Activated CD8-positive, alpha-beta memory T cell treated with anti-CD3 and anti-CD28 coated beads for 48 hours (primary cell): ENCODE results near the gene RAB3C.
"Not testable (repeated sequence)": the region's sequence is repeated elsewhere in the genome, so short reads cannot be mapped to it uniquely, and the experiment has no call there.

ENCODE experiments used
- DNase-seq, 3 experiments: peaks; one replicate each; pipeline ENCODE4 v3.0.0-alpha.2; 2020; ENCODE audit warnings: low read depth in 2 of 3, low spot score in 2 of 3

The RAB3C gene

GRCh38 chr5:58602889-58603288 lies 20.0 kb downstream of the RAB3C start:
- not testable (repeated sequence) for DNase-seq

- no peak for DNase-seq
Measured at GRCh38 chr5:58606064-58606463, 23.2 kb downstream of the RAB3C start.

DNA sequence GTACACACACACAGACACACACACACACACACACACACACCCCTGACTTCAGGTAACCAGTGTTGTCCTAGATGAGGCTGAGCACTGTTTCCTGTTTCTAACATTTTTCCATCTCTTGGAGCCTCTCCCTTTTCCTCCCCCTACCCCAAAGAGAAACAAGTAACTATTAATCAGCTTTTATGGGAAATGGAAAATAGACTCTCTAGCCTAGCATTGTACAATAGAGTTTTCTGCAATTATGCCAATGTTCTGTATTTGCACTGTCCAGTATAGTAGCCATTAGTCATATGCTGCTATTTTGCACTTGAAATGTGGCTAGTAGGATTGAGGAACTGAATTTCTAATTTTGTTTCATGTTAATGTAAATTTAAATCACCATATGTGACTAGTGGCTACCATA lies 33.1 kb downstream of the RAB3C start:
- DNase-seq = no peak

DNA sequence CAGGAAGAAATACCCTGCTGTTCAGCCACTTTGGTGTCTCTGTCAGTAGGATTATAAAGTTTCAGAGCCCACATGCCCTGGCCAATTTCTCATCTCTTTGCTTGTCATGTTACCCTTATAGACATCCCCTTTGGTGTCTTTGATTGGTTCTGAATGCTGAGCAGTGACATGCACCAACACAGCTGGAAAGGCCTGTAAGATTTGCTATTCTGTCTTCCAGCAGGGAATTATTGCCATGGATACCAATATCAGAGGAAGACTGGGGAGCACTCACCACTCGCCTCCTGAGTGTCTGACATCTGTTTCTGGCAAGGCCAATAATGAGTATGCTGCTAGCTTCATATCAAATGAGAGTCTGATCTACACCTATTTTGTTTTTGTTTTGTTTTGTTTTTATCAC lies 34.4 kb downstream of the RAB3C start:
- DNase-seq = no peak

GRCh38 chr5:58620336-58620735 lies 37.5 kb downstream of the RAB3C start:
- DNase-seq = no peak

- no peak for DNase-seq
Measured at GRCh38 chr5:58622936-58623871, 40.3 kb downstream of the RAB3C start.

DNA sequence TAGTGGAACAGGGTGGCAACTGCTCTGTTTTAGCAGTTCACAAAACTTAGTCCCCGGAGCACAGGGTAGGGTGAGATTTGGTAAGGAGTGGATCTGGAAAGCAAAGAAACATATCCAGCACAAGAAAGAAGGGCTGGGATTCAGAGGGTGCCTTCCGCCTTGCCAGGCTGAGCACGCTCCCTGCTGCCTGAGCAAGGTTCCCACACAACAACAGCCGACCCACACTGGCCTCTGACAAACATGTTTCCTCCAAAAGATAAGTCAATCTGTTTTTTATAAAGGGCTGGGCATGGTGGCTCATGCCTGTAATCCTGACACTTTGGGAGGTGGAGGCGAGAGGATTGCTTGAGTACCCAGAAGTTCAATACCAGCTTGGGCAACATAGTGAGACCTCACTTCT lies 45.8 kb downstream of the RAB3C start:
- DNase-seq = no peak

DNA sequence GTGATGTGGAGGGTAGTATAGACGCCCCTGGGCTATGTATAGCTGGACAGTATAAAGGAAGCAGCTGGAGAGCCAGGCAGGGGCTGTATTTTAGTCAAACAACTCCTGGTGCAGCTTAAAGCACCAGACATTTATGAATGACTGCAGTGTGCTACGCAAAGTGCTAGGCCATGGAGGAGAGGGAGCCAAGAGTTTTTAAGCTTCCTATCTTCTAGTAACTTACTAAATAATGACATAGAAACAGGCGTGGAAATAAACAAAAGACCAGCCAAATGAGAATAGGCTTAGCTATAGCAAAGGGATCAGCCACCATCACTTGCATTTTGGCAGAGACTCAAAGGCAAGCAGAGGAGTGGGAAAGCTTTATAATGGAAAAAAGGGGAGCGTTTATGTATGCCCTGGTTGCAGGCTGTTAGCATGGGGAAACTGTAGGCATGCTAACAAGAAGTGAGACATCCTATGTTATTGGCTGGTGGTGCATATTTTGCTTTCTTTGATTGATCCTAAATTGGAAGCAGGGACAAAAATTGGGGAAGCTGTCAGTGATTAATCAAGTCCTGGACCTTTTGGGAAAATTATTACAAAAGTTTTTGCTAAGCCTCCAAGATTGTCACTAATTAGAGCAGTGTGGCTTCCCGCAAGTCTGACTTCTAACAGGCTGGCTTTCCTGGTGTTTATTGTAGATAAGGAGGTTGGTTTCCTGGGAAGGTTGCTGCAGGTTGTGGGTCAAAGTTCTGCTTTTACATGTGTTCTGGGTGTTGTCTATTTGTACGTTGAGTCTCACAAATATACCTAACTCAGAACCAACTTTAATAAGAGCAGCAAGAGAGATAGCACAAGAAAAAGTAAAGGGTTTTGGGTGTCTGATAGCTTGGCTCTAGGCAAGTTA lies 46.6 kb downstream of the RAB3C start:
- DNase-seq = no peak

- no peak for DNase-seq
Measured at GRCh38 chr5:58631895-58632294, 49.0 kb downstream of the RAB3C start.

GRCh38 chr5:58635416-58635815 lies 52.5 kb downstream of the RAB3C start:
- DNase-seq = no peak

DNA sequence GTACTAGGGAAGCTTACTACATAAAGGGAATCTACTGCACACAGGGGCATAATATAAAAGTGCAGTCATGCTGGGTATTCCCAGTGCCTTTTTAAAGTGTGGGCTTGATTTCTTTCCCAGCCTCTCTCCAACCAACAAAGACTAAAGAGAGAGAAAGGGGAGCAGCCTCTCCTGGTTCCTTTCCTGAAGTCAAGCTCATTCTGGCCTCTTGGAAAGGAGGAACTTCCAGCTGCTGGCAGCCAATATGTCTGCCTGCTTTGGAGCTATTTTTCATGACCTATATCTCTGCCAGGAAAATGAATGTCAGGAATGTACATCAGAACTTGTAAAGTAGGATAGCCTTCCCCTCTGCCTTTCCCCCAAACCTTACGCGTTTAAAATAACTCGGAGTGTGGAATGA lies 57.1 kb downstream of the RAB3C start:
- no peak for DNase-seq

- DNase-seq = no peak
Measured at GRCh38 chr5:58641533-58641932, 58.7 kb downstream of the RAB3C start.

DNA sequence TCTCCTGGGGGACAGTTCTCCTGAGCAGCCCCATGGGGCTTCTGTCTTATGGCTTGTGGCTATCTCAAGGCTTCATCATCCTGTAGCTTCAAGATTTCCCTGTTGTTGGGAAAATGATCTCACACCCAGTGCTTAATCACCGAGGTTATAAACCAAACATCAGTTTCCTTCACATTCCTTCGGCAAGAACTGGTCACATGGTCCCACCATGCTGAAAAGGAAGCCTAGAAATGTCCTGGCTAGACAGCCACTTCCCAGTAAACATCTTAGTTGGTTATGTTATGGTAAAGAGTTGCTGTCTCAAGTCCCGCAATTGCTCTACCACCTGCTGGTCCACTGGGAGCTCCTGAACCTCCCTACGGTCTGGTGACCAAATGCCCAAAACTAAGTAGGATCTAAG lies 66.0 kb downstream of the RAB3C start:
- no peak for DNase-seq

- no peak for DNase-seq
Measured at GRCh38 chr5:58649716-58650115, 66.8 kb downstream of the RAB3C start.

- DNase-seq = no peak
Measured at GRCh38 chr5:58653521-58653920, 70.6 kb downstream of the RAB3C start.

- no peak for DNase-seq
Measured at GRCh38 chr5:58666141-58666540, 83.3 kb downstream of the RAB3C start.

- DNase-seq = no peak
Measured at GRCh38 chr5:58666598-58667581, 84.0 kb downstream of the RAB3C start.

GRCh38 chr5:58670582-58670981 lies 87.7 kb downstream of the RAB3C start:
- no peak for DNase-seq

DNA sequence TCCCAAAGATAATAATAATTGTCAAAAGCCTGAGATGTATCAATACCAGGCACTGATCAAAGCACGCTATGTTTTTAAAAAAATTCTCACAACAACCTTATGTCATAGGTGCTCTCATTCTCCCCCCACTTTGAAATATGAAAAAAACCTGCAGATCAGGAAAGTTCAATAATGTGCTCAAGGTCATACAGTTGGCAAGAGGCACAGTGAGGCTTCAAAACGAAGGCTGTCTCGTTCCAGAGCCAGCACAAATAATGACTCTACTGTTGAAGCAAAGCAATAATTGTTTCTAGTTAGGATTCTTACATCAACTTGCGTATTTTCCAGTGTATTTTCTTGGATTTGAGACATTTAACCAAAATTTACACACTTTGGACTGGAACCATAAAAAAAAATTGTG lies 88.3 kb downstream of the RAB3C start:
- DNase-seq = no peak

DNA sequence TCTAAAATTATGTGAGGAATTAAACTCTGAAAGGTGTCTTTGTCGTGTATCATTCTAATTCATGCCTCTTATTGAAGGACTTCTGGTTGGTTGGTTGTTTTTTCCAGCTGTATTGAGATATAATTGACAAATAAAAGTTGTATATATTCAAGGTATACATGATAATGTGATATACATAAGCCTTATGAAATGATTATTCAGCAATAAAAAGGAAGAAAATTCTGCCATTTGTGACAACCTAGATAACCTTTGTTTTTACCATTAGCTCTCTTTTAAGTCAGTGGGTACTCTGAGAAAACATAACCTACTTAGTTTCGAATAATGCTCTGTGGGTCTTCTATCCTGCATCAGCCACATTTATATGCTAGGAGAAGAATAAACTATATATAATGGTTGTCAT lies 89.6 kb downstream of the RAB3C start:
- DNase-seq = no peak

DNA sequence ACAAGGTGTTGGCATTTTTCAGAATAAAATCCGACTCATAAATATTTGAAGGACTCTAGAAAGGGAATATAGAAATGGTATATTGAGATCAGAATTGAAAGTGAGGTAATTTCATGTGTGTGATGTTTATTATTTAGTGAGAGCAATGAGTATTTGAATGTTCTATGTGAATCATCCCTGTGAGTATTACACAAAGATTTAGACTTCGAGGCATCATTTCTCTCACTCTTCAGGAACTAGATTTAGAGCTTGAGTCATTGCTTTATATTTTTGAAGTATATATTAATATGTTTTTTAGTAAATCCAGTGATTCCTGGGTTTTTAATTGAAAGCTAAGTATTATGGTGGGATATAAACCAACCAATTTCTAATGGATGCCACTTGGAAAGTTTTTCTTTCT lies 91.2 kb downstream of the RAB3C start:
- no peak for DNase-seq
